Epithelial cell of prostate (primary cell): ENCODE measurements around the gene ECHDC3.
A peak's percentile ranks its signal among the peaks of the same experiment; 100 is the strongest.

Experiments
- DNase-seq: peaks from one replicate; pipeline ENCODE4 v3.0.0-alpha.2; 2011; ENCODE audit warnings: low read depth, low spot score
- H3K27ac ChIP-seq: fragments of 450-650 bp; 2 replicates; pipeline ENCODE4 v1.5.1; 2017; ENCODE audit warnings: mild to moderate bottlenecking

The ECHDC3 gene

GRCh38 chr10:11745045-11745444, 2.9 kb downstream of the ECHDC3 start:
- no peak for DNase-seq

GRCh38 chr10:11746883-11747539, 4.8 kb downstream of the ECHDC3 start:
- DNase-seq = no peak
- H3K27ac ChIP-seq = no peak overlapping the region

More at GRCh38 chr10:11745045-11745444, 2.9 kb downstream of the ECHDC3 start:
- no peak overlapping the region for H3K27ac ChIP-seq

- DNase-seq = no peak
- H3K27ac ChIP-seq = no peak overlapping the region
Observed at GRCh38 chr10:11748866-11749265, 6.7 kb downstream of the ECHDC3 start.

- no peak overlapping the region for H3K27ac ChIP-seq
- DNase-seq = no peak
Observed at GRCh38 chr10:11750420-11750819, 8.2 kb downstream of the ECHDC3 start.

- no peak for DNase-seq
- H3K27ac ChIP-seq = no peak overlapping the region
Observed at GRCh38 chr10:11754173-11754572, 12.0 kb downstream of the ECHDC3 start.

- no peak for DNase-seq
- no peak overlapping the region for H3K27ac ChIP-seq
Observed at GRCh38 chr10:11754620-11755019, 12.4 kb downstream of the ECHDC3 start.

GRCh38 chr10:11755512-11756263, 13.5 kb downstream of the ECHDC3 start:
- DNase-seq = no peak
- H3K27ac ChIP-seq = no peak overlapping the region

GRCh38 chr10:11756766-11757315, 14.7 kb downstream of the ECHDC3 start:
- peak overlapping the region; percentile 90 for H3K27ac ChIP-seq
- DNase-seq = no peak

- H3K27ac ChIP-seq = peak overlapping the region; percentile 90
- DNase-seq = peak; percentile 87
Observed at GRCh38 chr10:11757454-11757820, 15.3 kb downstream of the ECHDC3 start.

- DNase-seq = peak; percentile 85
- H3K27ac ChIP-seq = peak overlapping the region; percentile 90
Observed at GRCh38 chr10:11757821-11758463, 15.8 kb downstream of the ECHDC3 start.

GRCh38 chr10:11758527-11759236, 16.5 kb downstream of the ECHDC3 start:
- peak overlapping the region; percentile 90 for H3K27ac ChIP-seq
- peak; percentile 52 for DNase-seq

- no peak for DNase-seq
- peak overlapping the region; percentile 90 for H3K27ac ChIP-seq
Observed at GRCh38 chr10:11759347-11759746, 17.2 kb downstream of the ECHDC3 start.

- no peak for DNase-seq
- no peak overlapping the region for H3K27ac ChIP-seq
Observed at GRCh38 chr10:11760151-11760550, 18.0 kb downstream of the ECHDC3 start.

- DNase-seq = no peak
- H3K27ac ChIP-seq = no peak overlapping the region
Observed at GRCh38 chr10:11760861-11761260, 18.7 kb downstream of the ECHDC3 start.

GRCh38 chr10:11761431-11761830, 19.2 kb downstream of the ECHDC3 start:
- no peak for DNase-seq

GRCh38 chr10:11762706-11763500, 20.7 kb downstream of the ECHDC3 start:
- no peak overlapping the region for H3K27ac ChIP-seq

More at GRCh38 chr10:11761431-11761830, 19.2 kb downstream of the ECHDC3 start:
- no peak overlapping the region for H3K27ac ChIP-seq

GRCh38 chr10:11763501-11763861, 21.3 kb downstream of the ECHDC3 start:
- no peak for DNase-seq
- no peak overlapping the region for H3K27ac ChIP-seq

More at GRCh38 chr10:11762706-11763500, 20.7 kb downstream of the ECHDC3 start:
- no peak for DNase-seq

- H3K27ac ChIP-seq = no peak overlapping the region
- no peak for DNase-seq
Observed at GRCh38 chr10:11765141-11765540, 23.0 kb downstream of the ECHDC3 start.

GRCh38 chr10:11772575-11773288, 30.6 kb downstream of the ECHDC3 start:
- DNase-seq = no peak
- no peak overlapping the region for H3K27ac ChIP-seq
